KOPT-K1 (cell line): ENCODE data around the gene SMPDL3A.
"Not testable (repeated sequence)": the region's sequence is repeated elsewhere in the genome, so short reads cannot be mapped to it uniquely, and the experiment has no call there.

Experiments
- H3K27ac ChIP-seq: fragments of 200-600 bp; sonication (generic); 2 replicates; pipeline ENCODE4 v1.5.1; 2016; ENCODE audit warnings: antibody characterized with exemption, mild to moderate bottlenecking, low read depth, low read length; ENCODE audit not compliant: poor library complexity, severe bottlenecking
- H3K36me3 ChIP-seq: fragments of 200-600 bp; sonication (generic); 2 replicates; pipeline ENCODE4 v1.5.1; 2017; ENCODE audit warnings: antibody characterized with exemption, mild to moderate bottlenecking, low read length, moderate library complexity; ENCODE audit not compliant: insufficient read depth
- H3K9me3 ChIP-seq: fragments of 200-600 bp; sonication (generic); 2 replicates; pipeline ENCODE4 v1.5.1; 2017; ENCODE audit warnings: antibody characterized with exemption, low read length, mild to moderate bottlenecking; ENCODE audit not compliant: insufficient read depth, poor library complexity, severe bottlenecking

Gene SMPDL3A

GRCh38 chr6:122789182-122790027 lies at the start of gene SMPDL3A:
SMPDL3A (plus strand) TSS chr6:122789258; CDS start chr6:122789347, 89 bp downstream.
- H3K27ac ChIP-seq: no peak within 1 kb of the TSS
- H3K36me3 ChIP-seq: no peaks in the 10 kb centered on the region
- no peaks in the 10 kb centered on the region for H3K9me3 ChIP-seq

GRCh38 chr6:122740091-122740490 lies 49.0 kb upstream of the SMPDL3A start:
- H3K36me3 ChIP-seq: no peaks in the 10 kb centered on the region
- H3K27ac ChIP-seq: no peak overlapping the region
- H3K9me3 ChIP-seq: no peaks in the 10 kb centered on the region

- H3K27ac ChIP-seq: no peak overlapping the region
- H3K9me3 ChIP-seq: no peaks in the 10 kb centered on the region
- no peaks in the 10 kb centered on the region for H3K36me3 ChIP-seq
These were observed 48.1 kb upstream of the SMPDL3A start for GRCh38 chr6:122740936-122741335.

GRCh38 chr6:122744247-122744646 lies 44.8 kb upstream of the SMPDL3A start:
- H3K36me3 ChIP-seq, H3K9me3 ChIP-seq, H3K27ac ChIP-seq: not testable (repeated sequence)

GRCh38 chr6:122744856-122745255 lies 44.2 kb upstream of the SMPDL3A start:
- not testable (repeated sequence) for H3K9me3 ChIP-seq, H3K36me3 ChIP-seq, H3K27ac ChIP-seq

- H3K36me3 ChIP-seq: no peaks in the 10 kb centered on the region
- H3K27ac ChIP-seq: no peak overlapping the region
- no peaks in the 10 kb centered on the region for H3K9me3 ChIP-seq
These were observed 42.4 kb upstream of the SMPDL3A start for GRCh38 chr6:122746688-122747087.

GRCh38 chr6:122747573-122747972 lies 41.5 kb upstream of the SMPDL3A start:
- H3K27ac ChIP-seq: no peak overlapping the region
- H3K36me3 ChIP-seq: no peaks in the 10 kb centered on the region
- no peaks in the 10 kb centered on the region for H3K9me3 ChIP-seq

- H3K36me3 ChIP-seq, H3K27ac ChIP-seq, H3K9me3 ChIP-seq: not testable (repeated sequence)
These were observed 40.1 kb upstream of the SMPDL3A start for GRCh38 chr6:122748945-122749344.

- no peaks in the 10 kb centered on the region for H3K9me3 ChIP-seq
- H3K36me3 ChIP-seq: no peaks in the 10 kb centered on the region
- H3K27ac ChIP-seq: no peak overlapping the region
These were observed 39.5 kb upstream of the SMPDL3A start for GRCh38 chr6:122749451-122750050.

GRCh38 chr6:122751326-122751725 lies 37.7 kb upstream of the SMPDL3A start:
- Histone ChIP-seq H3K9me3 (no peaks in the 10 kb centered on the region), H3K27ac (peak overlapping the region; percentile 32), H3K36me3 (no peaks in the 10 kb centered on the region)

- no peaks in the 10 kb centered on the region for H3K36me3 ChIP-seq
- H3K27ac ChIP-seq: no peak overlapping the region
- H3K9me3 ChIP-seq: no peaks in the 10 kb centered on the region
These were observed 36.6 kb upstream of the SMPDL3A start for GRCh38 chr6:122752459-122752858.

GRCh38 chr6:122753000-122753687 lies 35.9 kb upstream of the SMPDL3A start:
- no peaks in the 10 kb centered on the region for H3K36me3 ChIP-seq
- H3K27ac ChIP-seq: no peak overlapping the region
- no peaks in the 10 kb centered on the region for H3K9me3 ChIP-seq

GRCh38 chr6:122753688-122754056 lies 35.4 kb upstream of the SMPDL3A start:
- no peaks in the 10 kb centered on the region for H3K9me3 ChIP-seq
- H3K27ac ChIP-seq: no peak overlapping the region

GRCh38 chr6:122754191-122754731 lies 34.8 kb upstream of the SMPDL3A start:
- H3K27ac ChIP-seq: no peak overlapping the region
- no peaks in the 10 kb centered on the region for H3K36me3 ChIP-seq
- no peaks in the 10 kb centered on the region for H3K9me3 ChIP-seq

More at GRCh38 chr6:122753688-122754056, 35.4 kb upstream of the SMPDL3A start:
- no peaks in the 10 kb centered on the region for H3K36me3 ChIP-seq

GRCh38 chr6:122755901-122756300 lies 33.2 kb upstream of the SMPDL3A start:
- H3K36me3 ChIP-seq: no peaks in the 10 kb centered on the region
- no peaks in the 10 kb centered on the region for H3K9me3 ChIP-seq
- H3K27ac ChIP-seq: no peak overlapping the region
